AG20443 (cell line): ENCODE results near the gene CPD.
"Not testable (repeated sequence)": the region's sequence is repeated elsewhere in the genome, so short reads cannot be mapped to it uniquely, and the experiment has no call there.

Source experiments
- DNase-seq: peaks from one replicate; pipeline ENCODE4 v3.0.0; 2012; ENCODE audit warnings: low spot score, mixed read lengths

Gene CPD

GRCh38 chr17:30429155-30429554 lies 50.4 kb downstream of the CPD start:
- DNase-seq, result peak; percentile 75

- DNase-seq, result peak; percentile 26
Measured at GRCh38 chr17:30433514-30433913, 54.8 kb downstream of the CPD start.

GRCh38 chr17:30436729-30437128 lies 58.0 kb downstream of the CPD start:
- no peak for DNase-seq

- no peak for DNase-seq
Measured at GRCh38 chr17:30443721-30444120, 65.0 kb downstream of the CPD start.

GRCh38 chr17:30446640-30447039 lies 67.9 kb downstream of the CPD start:
- not testable (repeated sequence) for DNase-seq

GRCh38 chr17:30449480-30449879 lies 70.8 kb downstream of the CPD start:
- DNase-seq, result peak; percentile 39

- no peak for DNase-seq
Measured at GRCh38 chr17:30450125-30451027, 71.6 kb downstream of the CPD start.

GRCh38 chr17:30454635-30455034 lies 75.9 kb downstream of the CPD start:
- DNase-seq, result no peak

- DNase-seq, result no peak
Measured at GRCh38 chr17:30458371-30458770, 79.6 kb downstream of the CPD start.

GRCh38 chr17:30458797-30459413 lies 80.2 kb downstream of the CPD start:
- not testable (repeated sequence) for DNase-seq

GRCh38 chr17:30468465-30468864 lies 89.7 kb downstream of the CPD start:
- DNase-seq, result no peak

GRCh38 chr17:30472238-30472890 lies 93.6 kb downstream of the CPD start:
- DNase-seq, result no peak

GRCh38 chr17:30475206-30475605 lies 96.5 kb downstream of the CPD start:
- DNase-seq, result no peak

- no peak for DNase-seq
Measured at GRCh38 chr17:30476726-30477082, 98.0 kb downstream of the CPD start.

- DNase-seq, result peak; percentile 96
Measured at GRCh38 chr17:30477083-30477773, 98.5 kb downstream of the CPD start, which contains the start of gene GOSR1. Gene GOSR1, plus strand, starts transcription at chr17:30477408. Its CDS starts 26 bp downstream, at chr17:30477434.

GRCh38 chr17:30477774-30478115 lies 99.0 kb downstream of the CPD start:
- no peak for DNase-seq

- DNase-seq, result no peak
Measured at GRCh38 chr17:30482555-30482954, 103.8 kb downstream of the CPD start.

GRCh38 chr17:30483159-30483558 lies 104.4 kb downstream of the CPD start:
- no peak for DNase-seq

GRCh38 chr17:30493780-30494179 lies 115.1 kb downstream of the CPD start:
- no peak for DNase-seq

- DNase-seq, result no peak
Measured at GRCh38 chr17:30495586-30495985, 116.9 kb downstream of the CPD start.

GRCh38 chr17:30503558-30503957 lies 124.8 kb downstream of the CPD start:
- no peak for DNase-seq

- DNase-seq, result no peak
Measured at GRCh38 chr17:30505868-30506417, 127.2 kb downstream of the CPD start.
